H4 (cell line): ENCODE data around the gene KCTD4. TPM values are rescaled to one million over a fixed set of nuclear protein-coding genes. Genes with fewer than 3 reads are reported as not detected.

Source experiments
- DNase-seq: peaks from one replicate; pipeline ENCODE4 v3.0.0-alpha.2; 2015; ENCODE audit warnings: low spot score
- total RNA-seq: library from RNA; depleted of rRNA; stranded (reverse); fragments of >200 nt; shearing (Covaris generic); gene quantifications from 2 replicates; pipeline ENCODE4 v1.2.3, GENCODE V29; 2014; rRNA removed

Gene KCTD4
- total RNA-seq, 1 experiment from 2014 or later = not detected

DNA sequence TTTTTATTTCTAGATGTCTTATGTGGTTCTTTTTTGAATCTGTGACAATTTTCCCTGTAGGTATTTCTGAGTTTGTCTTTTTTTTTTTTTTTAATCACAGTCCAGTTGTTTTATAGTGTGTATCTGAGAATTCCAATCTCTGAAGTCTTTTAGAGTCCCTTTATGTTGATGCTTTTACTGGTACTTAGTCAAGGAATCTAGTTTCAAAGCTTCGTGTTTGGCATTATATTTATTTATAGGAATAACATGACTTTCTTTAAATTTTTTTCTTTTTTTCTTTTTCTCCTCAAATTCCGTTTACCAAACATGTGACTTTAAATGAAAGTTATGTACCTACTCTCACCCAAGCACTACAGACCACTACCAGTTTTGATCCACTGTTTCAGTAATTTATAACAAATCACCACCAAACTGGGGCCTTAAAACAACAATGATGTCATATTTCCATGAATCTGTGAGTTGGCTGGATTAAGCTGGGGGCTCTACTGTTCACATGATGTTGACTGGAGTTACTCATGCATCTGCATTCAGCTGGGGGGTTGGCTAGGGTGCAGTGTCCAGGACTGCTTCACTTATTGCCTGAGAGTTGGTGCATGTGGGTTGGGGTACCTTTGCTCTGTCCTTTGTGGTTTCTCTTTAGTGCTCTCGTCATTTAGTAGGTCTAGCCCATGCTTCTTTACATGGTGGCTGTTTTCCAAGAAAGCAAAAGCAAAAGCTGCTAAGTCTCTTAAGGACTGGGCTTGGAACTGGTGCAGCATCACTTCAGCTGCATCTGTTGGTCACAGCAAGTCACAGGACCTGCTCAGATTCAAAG lies 22.3 kb downstream of the KCTD4 start:
- peak; percentile 84 for DNase-seq

DNA sequence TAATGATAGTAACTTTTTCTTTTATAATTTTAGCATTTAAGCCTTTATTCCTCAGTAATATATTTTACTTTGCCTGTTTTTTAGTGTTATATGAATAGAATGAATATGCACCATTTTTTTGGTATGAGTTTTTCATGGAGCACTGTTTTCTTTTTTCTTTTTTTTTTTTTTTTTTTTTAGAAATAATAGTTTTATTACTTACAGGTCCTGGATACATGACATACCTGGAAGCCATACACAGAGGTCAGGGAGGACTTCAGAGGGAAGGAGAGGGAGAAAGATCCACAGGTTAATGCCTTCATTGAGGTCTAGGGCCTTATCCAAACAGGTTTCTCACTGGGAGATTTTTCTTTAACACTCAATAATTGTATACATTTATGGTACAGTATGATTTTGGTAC lies 26.4 kb downstream of the KCTD4 start:
- no peak for DNase-seq

DNA sequence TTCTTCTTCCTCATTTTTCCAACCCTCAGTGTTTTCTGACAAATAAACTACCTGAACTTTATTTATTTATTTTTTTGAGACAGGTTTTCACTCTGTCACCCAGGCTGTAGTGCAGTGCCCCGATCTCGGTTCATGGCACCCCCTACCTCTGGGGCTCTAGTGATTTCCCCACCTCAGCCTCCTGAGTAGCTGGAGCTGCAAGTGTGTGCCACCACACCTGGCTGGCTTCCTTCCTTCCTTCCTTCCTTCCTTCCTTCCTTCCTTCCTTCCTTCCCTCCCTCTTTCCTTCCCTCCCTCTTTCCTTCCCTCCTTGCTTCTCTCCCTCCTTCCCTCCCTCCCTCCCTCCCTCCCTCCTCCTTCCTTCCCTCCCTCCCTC lies 32.3 kb downstream of the KCTD4 start:
- DNase-seq = no peak

DNA sequence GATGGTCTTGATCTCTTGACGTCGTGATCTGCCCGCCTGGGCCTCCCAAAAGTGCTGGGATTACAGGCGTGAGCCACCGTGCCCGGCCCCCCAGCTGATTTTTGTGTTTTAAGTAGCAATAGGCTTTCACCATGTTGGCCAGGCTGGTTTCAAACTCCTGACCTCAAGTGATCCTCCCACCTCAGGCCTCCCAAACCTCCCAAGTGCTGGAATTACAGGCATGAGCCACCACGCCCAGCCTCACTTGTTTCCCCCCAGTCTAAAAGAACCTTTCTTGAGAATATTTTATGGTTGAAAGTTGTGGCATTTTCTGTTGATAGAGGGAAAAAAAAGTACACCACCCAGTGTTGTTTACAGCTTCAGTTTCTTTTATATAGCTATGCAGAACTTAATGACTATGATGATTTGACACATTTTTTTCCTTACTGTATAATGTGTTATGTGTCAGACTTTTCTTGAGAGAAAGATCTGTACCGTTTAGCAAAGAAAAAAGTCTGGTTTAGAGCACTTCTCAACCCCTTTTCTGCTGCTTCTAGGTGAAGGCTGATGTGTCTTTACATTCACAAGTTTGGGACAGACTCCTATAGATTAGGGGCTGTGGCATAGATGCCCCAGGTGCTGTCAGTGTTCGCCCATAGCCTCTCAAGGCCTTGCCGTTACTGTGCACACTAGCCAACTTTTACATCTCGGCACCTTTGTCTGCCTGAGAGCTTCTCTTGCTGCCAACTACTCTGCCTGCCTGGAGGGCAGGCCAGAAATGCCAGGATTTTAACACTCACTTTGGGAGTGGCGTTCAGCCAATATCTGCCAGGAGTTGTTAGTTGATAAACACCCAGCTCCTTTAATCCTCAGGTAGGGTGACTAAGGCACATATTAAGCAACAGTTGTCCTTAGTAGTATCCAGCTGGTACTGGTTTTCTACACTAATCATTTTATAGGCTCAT lies 33.0 kb downstream of the KCTD4 start:
- DNase-seq = peak; percentile 83

DNA sequence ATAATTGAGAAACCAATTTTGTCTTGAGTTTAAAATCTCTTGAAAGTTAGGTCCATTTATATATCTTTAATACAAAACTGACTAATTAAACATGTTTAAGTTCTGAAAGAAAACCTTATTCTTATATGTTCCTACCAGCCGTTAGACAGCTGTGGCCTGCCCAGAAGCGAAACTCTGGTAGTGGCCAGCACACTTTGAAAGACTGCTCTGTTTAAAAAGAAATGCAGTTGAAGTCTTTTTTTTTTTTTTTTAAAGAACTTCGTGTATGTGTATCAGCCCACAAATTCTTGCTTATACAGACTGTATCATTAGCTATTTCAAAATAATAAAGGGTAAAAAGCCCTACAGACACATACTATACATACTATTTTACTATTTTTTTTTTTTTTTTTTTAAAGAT lies 34.0 kb downstream of the KCTD4 start:
- no peak for DNase-seq

DNA sequence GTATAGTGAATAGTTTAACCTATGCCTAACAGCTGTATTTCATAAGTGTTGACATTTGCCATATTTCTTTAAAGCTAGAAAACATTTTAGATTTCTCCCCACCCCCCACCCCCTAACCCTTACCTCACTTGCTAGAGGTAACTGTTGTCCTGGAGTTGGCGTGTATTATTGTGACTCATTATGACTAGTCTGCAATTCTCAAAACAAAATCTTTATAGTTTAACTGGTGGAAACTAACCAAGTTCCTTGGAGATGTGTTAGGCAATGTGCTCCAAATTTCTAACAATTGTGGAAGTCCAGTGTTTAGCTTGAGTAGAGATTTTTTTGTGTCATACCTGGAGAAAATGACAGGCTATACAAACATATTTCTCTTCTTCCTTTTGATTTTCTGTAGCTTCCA lies 38.0 kb downstream of the KCTD4 start:
- peak; percentile 83 for DNase-seq

DNA sequence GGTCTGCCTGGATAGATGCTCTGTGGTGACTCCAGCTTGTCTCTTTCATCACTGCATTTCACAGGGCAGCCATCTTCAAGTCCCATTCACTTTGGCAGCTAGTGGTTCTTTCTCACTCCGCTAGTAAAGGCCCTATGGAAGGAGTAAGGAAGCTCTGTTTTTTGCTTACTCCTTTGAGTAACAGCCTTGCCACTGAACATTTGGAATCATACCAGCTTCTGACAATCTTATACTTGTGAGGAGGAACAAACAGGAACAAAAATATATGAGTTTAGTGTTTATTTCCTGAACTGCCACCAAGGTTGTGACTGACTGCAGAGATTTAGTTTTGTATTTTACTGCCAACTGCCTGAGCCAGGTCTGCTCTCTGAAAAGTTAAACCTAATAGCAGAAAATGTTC lies 38.7 kb downstream of the KCTD4 start:
- DNase-seq = peak; percentile 56

DNA sequence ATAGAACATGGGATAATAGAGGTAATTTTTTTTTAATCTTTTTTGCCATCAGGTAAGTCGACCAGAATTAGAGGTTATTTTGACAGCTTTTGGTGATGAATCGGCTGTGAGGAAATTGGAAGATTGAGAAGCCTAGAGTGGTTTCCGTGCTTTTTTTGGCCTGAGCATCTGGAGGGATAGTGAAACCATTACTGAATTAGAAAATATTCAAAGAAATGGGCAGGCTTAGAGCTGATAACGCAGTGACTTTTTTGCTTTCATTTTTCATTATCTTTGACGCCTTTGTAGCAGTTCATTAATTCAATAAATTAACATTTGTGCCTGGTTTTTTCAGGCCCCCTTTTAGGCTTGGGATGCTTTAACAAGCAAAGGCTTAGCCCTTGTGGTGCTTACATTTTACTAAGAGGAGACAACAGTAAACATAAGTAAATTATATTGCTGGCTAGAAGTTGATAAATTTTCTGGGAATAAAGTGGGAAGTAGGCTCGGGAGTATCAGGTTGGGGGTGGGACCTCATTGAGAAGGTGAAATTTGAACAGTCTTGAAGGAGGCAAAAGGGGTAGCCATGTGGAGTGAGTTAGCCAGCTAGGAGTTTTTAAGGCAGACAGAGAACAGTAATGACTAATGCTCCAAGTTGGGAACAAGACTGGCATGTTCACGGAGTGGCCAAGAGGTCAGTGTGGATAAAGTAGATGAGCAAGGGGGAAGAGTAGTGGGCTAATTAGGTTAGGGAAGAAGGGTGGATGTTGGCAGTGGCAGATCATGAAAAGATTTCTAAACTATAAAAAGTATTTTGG lies 44.1 kb downstream of the KCTD4 start:
- DNase-seq = no peak

DNA sequence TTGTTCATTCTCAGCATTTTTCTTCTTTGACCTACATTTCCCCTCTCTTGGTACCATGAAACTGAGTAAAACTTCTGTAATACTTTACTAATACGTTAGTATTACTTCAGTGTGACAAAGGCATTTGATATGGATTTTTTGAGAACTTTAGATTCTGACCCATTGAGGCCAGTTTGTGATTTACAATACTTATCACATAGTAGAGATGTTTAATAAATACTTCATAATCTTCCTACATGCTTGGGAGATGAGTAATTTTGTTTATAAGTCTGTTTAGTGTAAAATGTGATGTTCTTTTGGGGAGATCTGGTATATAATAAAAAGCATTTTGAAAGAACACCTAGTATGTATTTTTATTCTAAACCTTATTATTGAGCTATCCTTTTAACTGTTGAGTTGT lies 50.9 kb downstream of the KCTD4 start:
- no peak for DNase-seq

DNA sequence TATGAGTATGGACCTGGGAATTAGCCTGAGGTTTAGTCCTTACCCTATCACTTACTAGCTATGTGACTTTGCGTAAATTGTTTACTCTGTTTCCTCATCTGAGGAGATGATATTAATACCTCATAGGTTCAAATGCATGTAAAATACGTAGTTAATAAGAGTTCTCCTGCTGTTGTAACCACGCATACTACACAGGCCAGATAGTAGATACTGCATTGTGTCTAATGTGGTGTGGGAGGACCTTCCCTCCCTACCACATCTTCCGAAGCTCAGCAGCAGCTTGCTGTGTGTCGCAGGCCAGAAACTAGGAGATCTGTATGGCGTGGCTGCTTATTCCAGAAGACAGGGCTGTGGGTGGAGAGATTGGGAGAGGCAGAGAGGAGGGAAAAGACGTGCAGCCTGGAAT lies 57.5 kb downstream of the KCTD4 start:
- DNase-seq = peak; percentile 37

Other genes starting within 250 kb of the KCTD4 start
- gene NUFIP1, start 211.6 kb downstream of the KCTD4 start, total RNA-seq = 3.1 and 3.9 TPM in 2 replicates
- gene GPALPP1, start 211.5 kb downstream of the KCTD4 start, total RNA-seq = 16.2 and 16.6 TPM in 2 replicates
- 28.9 and 36.5 TPM in 2 replicates for gene GTF2F2, start 80.5 kb downstream of the KCTD4 start, total RNA-seq
- 2,361 and 2,437 TPM in 2 replicates for gene TPT1, start 140.1 kb upstream of the KCTD4 start, total RNA-seq
- 5.5 and 7.1 TPM in 2 replicates for gene SLC25A30, start 217.3 kb upstream of the KCTD4 start, total RNA-seq